Activated CD4-positive, alpha-beta T cell treated with anti-CD3 and anti-CD28 coated beads, Interleukin-2, Interleukin-6, amounts not matched to agents 100 ng/mL and 50 ng/mL, durations not matched to agents 16 hours and 8 hours (primary cell): ENCODE results near the gene MAN1A2.
A peak's percentile ranks its signal among the peaks of the same experiment; 100 is the strongest.

Experiments
- DNase-seq: peaks from one replicate; pipeline ENCODE4 v3.0.0-alpha.2; 2020

MAN1A2 gene

DNA sequence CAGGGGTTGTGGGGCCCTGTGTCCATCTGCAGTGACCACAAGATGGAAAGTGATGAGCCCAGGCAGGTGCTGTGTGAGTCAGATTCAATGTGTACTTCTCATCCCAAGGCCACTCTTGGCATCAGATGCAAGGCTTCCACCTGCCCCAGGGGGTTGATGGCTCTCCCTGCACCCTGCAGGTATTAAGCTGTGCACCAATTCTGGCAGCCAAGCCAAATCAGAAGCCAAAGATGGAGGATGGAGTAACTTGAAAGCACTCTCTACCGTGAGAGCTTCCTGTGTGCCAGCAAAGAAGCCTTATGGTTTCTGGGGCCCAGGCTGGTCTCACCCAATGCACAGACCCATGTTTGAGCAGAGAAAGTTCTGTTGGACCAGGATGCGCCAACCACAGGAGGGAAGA is 194.3 kb downstream of the MAN1A2 start:
- no peak for DNase-seq

DNA sequence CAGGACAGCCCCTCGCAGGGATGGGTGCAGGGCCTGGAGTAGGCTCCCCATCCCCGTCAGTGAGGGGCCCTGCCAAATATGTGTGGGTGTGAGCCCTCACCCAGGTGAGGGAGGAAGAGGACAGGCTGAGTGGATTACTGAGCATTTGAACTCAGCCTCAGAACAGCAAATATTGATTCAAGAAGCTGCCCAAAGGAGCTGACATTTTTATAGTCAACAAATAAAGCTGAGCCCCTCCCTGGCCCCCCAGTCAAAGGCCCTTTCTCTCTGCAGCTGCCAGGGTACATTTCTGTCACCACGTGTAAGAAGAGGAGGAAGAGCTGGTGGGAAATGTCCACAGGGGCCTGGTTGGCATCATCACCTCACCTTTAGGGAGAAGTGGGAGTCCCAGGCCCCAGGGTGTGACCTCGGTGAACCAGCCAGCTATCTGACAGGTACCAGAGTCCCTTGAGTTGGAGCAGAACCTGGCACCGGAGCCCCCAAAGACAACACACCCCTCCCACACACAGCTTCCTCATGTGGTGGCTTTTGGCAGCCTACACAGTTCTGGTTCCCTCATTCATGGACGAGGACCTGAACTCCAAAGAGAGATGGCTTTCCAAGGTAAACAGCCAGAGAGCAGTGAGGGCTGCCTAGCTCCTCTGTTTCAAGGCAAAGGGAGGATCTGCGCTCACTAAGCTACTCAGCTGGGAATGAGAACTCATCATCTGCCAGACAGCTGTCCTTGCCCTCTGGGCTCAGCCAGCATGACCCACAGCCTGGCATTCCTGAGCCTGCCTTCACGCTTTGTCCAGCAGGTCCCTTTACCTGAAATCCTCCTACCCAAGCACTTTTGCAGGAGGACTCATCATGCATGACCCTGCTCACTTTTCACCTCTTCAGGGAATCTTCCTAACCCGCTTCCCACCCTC is 195.6 kb downstream of the MAN1A2 start:
- DNase-seq: no peak

DNA sequence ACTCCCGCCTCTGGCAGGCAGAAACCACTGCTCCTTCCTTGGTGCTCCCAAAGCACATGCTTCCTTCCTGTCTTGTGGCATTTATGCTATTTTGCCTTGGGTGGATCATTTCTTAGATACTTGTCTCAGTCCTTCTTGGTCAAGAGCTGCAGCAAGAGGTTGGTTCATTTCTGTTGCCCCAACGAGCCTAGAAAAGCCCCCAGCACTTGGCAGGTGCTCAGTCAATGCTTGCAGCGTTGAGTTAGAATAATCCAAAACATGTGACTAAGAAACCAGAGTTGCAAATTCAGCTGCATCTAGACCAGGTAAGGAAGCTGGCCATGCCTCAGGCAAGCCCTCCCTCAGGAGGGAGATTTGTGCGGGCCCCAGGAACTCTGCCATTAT is 196.2 kb downstream of the MAN1A2 start:
- DNase-seq: no peak

DNA sequence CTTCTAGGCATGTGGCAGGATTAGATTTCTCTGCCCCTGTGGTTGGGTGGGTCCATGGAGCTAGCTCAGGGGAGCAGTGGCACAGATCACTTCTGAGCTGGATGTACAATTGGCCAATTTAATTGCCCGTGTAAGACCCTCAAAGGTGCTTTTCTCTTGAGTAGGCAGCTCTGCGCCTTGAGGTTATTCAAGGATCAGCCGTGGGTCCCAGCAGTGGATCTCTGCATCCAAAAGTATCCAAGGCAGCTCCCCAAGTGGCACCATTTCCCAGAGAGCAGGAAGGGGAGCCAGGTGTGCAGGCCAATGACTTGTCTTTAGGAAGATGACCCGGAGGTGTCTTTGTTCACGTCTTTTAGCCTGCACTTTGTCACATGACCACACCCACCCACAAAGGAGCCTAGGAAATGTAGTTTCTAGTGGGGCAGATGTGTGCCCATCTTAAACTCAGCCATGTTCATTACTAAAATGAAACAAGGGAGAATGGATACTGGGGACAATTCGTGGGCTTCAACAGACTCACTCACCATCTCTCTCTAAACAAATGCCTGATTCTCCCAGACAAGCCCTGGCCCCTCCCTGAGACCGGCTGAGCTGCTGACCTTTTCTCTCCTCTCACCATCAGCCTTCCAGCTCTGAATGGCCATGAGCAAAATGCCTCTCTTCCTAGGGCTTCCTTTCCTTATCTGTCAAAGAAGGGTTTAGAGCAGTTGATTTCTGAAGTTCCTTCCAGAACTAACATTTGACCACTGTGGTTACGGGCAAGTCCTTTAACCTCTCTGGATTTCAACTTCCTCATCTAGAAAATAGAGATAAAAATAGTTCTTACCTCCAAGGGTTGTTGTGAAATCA is 197.2 kb downstream of the MAN1A2 start:
- DNase-seq: no peak

DNA sequence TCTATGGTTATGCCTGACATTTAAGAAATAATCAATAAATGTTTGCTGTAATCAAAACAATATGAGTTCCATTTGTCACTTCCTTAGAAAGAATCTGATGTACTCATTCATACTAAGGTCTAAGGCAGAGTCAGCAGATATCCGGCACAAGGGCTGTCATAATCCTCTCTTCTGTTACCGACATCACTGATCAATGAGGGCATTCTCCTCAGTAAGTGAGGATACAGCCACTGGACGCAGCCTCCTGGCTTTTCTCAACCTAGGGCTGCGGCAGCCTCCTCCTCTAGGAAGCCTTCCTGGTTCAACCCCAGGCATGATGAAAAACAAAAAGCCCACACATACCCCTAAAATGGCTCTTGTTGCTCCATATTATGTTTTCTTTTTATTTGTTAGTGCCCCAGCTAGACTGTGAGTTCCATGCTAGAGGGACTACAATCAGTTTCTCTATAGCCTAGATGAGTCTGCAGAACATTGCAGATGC is 197.9 kb downstream of the MAN1A2 start:
- DNase-seq: no peak

DNA sequence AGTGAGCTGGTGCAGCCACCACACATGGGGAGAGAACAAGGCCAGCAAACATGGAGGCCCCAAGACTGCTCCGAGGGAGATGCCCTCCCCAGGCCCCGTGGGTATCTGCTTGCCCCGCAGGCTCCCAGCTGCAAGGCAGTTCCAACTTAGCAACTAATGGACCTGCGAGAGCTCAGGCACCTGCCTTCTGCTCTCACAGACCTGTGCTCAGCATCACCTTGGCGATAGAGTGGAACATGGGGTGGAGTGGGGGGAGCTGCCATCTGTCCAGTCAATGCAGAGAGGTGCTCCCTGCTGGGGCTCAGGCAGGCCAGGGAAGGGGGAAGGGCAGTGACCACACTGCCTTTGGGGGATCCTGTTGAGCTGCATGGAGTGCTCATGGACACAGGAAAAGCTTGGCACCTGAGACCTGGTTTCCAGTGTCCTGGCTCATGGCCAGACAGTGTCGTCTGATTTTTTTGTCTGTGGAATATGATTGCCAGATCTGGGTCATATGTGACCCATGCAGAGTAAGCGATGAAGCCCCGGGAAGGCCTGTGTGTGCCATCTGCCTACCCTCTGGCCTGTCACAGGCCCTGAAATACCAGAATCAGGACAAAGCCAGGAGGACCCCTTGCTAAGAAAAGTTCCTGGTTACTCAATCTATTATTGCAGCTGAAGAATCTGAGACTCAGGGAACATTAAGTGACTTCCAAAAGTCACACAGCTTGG is 198.7 kb downstream of the MAN1A2 start:
- DNase-seq: no peak

DNA sequence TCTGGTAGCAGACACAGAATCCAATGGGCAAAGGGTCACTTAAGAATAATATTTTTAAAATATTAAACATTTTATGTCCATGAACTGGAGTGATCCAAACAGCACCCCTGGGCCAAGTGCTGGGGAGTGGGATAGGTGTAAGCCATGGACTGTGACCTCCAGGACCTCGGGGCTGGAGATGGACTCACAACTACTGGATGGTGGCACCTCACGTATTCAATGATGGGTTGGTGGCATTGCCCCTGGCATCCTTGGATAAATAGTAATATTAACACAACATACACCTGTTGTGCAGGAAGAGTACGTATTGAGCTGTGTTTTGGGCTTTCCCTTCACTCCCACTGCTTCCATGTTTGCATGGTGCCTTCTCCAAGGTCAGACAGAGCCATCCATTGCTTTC is 199.3 kb downstream of the MAN1A2 start:
- DNase-seq: no peak

DNA sequence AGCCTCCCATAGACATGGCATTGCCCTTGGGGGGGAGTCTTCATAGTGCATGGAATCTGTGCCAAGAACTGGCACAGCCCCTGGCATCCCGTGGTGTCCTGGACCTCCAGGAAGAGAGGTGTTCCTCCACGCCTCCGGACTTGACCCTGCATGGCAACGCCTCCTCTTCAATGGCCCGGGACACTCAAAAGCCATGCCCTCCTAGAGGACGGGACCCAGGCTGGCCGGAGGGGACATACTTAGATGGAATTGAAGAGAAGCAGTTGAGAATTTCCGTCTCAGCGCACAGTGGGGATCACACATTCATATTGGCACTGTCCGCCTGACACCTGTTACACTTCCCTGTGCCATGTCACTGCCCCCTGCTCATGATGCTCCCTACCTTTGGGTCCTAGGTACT is 200.2 kb downstream of the MAN1A2 start:
- no peak for DNase-seq

DNA sequence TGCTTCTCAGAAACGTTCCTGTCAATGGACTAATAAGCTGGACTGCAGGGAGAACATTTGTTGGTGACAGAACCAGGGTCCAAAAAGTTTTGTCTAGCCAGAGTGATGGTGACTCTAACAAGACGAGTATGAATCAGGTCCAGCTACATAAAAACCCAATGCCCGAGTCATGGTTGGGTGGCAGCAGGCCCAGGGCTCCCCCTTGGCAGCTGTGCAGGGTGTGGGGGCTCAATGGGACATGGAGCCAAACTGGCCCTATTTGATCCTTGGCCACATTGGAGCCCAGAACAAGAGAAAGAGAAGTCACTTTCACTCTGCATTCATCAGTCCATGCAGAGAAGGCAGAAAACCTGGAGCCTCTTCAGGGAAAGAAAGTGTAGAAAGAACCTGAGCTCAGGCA is 200.7 kb downstream of the MAN1A2 start:
- no peak for DNase-seq

DNA sequence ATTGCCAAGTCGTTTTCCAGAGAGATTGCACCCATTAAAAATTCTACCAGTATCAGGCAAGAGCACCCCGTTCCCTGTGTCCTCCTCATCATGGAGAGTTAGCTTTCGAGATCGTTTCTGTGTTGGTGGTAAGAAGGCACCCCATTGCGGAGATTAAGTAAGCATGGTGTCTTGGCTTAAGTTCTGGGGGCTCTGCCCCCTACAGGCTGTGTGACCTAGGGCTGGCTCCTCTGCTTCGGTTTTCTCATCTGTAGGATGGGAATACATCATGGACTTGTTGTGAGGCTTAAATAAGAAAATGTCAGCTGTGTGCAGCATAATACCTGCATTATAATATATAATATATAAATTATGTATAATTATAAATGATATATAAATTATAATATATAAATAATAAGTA is 201.8 kb downstream of the MAN1A2 start:
- DNase-seq: no peak

DNA sequence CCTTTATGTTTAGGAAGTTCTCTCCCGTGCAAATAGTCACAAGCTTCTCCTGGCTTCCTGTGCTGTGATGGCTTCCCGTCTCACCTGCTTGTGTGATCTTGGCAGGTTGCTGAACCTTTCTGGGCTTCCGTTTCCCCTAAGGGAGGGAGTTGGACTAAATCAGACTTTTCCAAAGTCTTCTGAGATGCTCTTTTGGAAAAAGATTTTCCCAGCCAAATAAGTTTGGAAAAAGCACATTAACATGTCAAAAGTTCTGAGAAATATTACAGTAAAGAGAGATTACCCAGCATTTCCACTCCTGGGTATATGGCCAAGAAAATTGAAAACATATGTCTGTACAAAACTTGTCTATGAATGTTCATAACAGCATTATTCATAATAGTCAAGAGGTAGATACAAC is 202.6 kb downstream of the MAN1A2 start:
- no peak for DNase-seq

DNA sequence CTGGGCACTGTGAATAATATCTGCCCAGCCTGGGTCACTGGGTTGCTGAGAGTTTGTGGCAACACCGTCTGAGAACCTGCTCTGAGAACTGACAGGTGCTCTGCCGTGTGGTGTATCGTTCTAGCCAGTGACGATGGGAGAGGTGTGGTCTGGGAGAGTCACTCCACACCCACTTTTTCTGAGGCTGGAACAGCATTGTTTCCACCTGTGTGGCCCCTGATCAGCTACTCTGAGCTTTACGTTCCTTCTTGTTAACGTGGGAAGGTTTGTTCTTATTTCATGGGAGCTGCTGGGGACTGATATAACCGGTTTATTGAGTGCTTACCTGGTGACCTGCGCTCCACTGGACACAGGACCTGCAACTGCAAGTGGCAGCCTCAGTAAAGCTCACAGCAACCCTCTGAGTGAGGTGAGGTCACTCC is 203.8 kb downstream of the MAN1A2 start:
- no peak for DNase-seq

DNA sequence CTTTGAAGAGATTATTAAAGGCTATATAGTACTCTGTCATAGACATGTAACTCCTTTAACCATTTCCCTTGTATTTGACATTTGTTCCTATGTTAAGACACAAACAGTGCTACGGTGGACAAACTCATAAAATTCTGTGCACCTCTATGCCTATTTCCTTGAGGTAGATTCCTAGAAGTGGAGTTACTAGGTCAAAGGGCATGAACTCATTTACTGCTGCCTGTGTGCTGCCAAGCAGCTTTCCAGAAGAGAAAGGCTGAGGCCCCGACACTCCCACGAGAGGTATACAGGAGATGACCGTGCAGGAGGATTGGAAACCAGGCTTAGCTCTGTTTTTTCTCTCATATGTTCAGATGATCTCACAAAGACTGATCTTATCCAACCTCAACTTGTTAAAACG is 204.2 kb downstream of the MAN1A2 start:
- DNase-seq: no peak

DNA sequence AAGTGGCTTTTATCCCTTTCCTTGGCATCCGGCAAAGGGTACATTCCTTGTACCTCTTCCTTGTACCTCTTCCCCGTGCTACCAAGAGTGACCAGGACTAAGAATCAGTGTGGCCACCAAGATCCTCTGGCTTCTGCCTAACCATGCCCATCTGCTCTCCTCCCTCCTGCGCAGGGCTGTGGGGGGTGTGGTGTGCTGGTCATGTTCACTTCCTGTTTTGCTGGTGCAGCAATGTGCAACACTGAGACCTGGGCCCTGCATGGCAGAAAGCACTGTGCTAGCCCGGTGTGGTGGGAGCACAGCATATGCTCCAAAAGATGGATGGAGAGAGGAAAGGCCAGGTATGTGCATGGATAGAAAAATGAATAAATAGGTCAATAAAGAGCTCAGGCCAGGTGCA is 205.3 kb downstream of the MAN1A2 start:
- DNase-seq: peak; percentile 12

DNA sequence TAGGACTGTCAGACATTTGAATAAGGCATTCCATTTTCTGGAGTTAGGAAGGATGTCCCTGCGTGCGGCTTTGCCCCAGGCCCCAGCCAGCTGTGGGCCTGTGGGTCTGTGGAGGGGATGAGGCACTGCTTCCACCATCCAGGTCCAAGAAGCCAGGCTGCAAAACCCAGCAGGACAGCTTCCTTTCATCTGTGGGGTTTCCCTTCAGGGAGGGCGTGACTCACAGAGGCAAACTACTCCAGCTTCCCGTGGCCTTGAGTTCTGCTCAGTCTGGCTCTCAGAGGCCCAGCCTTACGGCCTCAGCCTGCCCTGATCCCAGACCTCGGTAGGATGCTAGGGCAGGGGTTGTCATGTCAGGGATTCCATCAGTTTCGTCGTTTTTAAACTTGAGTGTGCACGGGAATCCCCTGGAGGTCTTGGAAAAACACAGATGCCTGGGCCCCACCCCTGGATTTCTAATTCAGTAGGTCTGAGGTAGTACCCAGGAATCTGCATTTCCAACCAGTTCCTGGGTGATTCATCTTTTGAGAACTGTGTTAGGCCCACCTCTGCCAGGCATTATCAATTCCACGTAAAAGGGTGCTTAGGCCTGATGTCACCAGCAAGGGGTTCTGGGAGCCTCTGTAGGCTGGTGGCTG is 206.3 kb downstream of the MAN1A2 start:
- DNase-seq: no peak

DNA sequence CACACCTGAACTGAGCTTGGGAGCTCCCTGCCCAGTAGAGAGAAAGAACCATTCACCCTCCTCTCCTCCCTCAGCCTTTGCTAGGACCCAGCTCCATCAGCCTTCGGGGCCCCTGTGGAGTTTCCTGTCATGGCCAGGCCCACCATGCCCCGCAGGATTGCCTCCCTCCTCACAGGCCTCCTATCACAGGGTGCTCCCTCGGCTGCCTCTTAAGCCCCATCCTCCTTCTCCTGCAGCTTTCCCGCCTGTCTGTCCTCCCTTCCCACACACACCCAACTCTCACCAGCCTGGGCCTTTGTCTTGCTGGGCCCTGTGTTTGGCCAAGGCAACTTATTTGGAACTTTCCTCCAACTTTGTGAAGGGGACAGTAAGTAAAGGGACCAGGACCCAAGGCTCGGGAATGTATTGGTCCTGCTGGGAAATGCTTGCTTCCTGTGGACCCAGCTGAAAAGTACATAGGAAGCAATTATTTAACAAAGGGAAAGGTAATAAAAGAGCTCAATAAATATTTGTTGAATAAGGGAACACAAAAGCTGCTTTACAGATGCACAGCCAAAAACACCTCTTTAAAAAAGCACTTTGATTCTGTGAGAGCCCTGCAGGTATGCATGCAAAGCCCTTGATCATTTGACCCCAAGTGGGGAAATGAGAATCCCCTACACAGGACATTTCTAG is 207.0 kb downstream of the MAN1A2 start:
- no peak for DNase-seq

DNA sequence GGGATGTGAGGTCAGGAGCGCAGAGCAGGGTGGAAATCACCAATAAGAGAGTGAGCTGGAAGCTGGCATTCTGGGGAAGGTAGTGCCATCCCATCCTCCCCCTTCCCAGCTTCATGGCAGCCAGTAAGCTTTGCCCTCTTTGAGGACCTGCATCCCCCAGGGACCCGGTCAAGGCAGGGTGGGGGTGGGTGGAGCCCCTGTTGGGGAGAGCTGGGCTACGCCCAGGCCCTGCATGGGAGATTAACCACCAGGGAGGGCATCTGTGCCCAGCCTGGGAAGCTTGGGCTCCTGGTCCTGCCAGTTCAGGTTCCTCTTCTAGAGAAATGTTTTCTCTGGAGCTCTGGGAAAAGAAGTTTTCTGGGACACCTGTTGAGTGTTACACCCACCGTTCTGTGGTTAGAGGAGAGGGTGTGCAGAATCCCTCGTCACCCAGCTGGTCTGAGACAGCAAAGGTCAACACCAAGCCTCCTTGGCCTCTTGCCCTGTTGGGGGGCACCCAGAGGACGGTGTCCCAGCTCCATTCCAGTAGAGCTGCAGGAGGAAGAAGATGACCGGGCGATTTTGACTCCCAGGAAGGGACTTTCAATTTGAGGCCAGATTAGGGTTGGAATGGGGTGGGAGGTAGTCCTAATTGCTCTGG is 208.5 kb downstream of the MAN1A2 start:
- no peak for DNase-seq

DNA sequence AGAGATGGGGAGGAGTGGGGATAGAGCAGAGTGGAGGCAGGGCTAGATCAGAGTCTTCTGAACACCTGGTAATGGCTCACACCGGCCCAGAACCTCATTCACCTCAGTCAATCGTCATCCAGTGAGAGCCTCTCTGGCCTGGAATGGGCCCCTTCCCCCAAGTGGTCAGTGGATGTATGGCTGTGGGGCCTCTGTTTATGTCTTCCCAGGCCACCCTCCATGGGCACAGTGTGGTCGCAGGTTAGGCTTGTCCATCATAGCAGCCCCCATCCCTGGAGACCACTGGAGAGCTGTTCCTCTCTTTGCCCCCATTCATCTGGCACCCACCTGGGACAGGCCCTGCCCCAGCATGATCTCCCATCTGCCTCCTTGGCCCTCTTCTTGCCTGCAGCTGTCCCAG is 209.0 kb downstream of the MAN1A2 start:
- DNase-seq: no peak

DNA sequence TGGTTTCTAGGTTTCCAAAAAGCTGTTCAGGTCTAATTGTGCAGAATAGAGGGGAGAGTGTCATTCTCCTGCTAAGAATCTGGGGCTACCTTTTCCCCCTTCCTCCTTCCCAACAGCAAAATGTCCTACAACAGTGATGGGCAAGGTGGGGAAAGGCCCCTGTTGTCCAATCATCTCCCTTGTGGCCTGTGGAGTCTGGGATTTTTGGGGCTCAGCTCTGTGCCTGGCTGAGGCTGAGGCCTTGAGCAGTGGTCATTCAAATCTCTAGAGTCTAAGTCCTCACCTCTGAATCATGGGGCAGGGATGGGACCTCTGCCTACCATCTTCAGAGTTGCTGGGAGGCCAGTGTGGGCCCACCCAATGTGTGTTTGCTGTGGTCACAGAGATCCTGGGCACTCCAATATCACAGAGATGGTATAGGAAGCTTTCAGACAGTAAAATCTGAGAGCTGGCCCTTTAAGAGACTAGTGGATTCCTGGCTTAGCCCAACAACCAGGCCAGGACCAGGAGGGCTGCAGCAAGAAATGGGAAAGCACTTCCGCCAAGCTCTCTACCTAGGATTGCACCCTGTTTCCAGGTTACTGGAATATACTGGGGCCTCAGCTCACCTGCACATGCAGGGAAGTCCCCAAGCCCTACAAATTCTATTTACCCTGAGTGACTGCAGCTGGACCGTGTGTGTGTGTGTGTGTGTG is 210.1 kb downstream of the MAN1A2 start:
- DNase-seq: no peak

DNA sequence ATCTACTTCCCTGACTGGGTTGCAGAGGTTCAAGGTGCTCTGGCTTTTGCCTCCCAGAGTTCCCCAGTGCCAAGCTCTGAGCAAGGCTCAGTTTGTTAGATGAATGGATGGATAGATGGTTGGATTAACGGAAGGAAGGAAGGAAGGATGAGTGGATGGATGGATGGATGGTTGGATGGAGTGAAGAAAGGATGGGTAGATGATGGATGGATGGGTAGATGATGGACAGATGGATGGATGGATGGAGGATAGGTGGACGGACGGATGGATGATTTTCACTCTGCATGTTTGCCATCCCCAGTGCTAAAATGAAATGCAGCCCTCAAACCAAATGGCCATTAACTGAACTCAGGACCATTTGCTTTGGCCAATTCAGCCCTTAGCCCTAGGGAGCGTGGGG is 211.2 kb downstream of the MAN1A2 start:
- DNase-seq: no peak
